Neural cell (in vitro differentiated cells): ENCODE measurements around the gene ING5. TPM values are rescaled to one million over a fixed set of nuclear protein-coding genes. Genes with fewer than 3 reads are reported as not detected.

Source experiments
- H2AFZ ChIP-seq: fragments of 200-600, 300-800 bp; sonication (generic), shearing (Covaris generic); 2 replicates; pipeline ENCODE4 v1.6.0; 2014; ENCODE audit warnings: low read depth, mild to moderate bottlenecking, antibody characterized with exemption, low read length, moderate library complexity
- H3F3A ChIP-seq: fragments of 200-600 bp; shearing (Covaris generic); 2 replicates; pipeline ENCODE4 v1.6.1; 2016; ENCODE audit warnings: mild to moderate bottlenecking, moderate library complexity, mixed read lengths, antibody characterized with exemption, low read length; ENCODE audit not compliant: insufficient read depth, poor library complexity, severe bottlenecking
- H3K27ac ChIP-seq: fragments of 200-600, 300-800 bp; sonication (generic), shearing (Covaris generic); 2 replicates; pipeline ENCODE4 v1.5.1; 2014; ENCODE audit warnings: mild to moderate bottlenecking, low read length, moderate library complexity
- H3K27me3 ChIP-seq: fragments of 300-800, 200-600 bp; sonication (generic), shearing (Covaris generic); 2 replicates; pipeline ENCODE4 v1.6.0; 2014; ENCODE audit warnings: mild to moderate bottlenecking, low read depth, low read length, moderate library complexity; ENCODE audit not compliant: insufficient read depth
- H3K36me3 ChIP-seq: fragments of 300-800, 200-600 bp; sonication (generic), shearing (Covaris generic); 2 replicates; pipeline ENCODE4 v1.5.1; 2014; ENCODE audit warnings: mild to moderate bottlenecking, antibody characterized with exemption, low read length, moderate library complexity; ENCODE audit not compliant: insufficient read depth
- H3K4me2 ChIP-seq: fragments of 300-800, 200-600 bp; sonication (generic), shearing (Covaris generic); 2 replicates; pipeline ENCODE4 v1.6.0; 2014; ENCODE audit warnings: mild to moderate bottlenecking, low read length
- H3K4me3 ChIP-seq: fragments of 300-800, 200-600 bp; sonication (generic), shearing (Covaris generic); 2 replicates; pipeline ENCODE4 v1.5.1; 2014; ENCODE audit warnings: mild to moderate bottlenecking, low read length, moderate library complexity
- H3K79me2 ChIP-seq: fragments of 200-600 bp; shearing (Covaris generic); replicated peaks from 2 replicates; pipeline ENCODE4 v1.6.0; 2014; ENCODE audit warnings: mild to moderate bottlenecking, low read length, moderate library complexity; ENCODE audit not compliant: insufficient read depth
- H3K9ac ChIP-seq: fragments of 300-800, 200-600 bp; sonication (generic), shearing (Covaris generic); 2 replicates; pipeline ENCODE4 v1.6.1; 2016; ENCODE audit warnings: mild to moderate bottlenecking, low read length, mixed read lengths
- H3K9me2 ChIP-seq: fragments of 200-600 bp; shearing (Covaris generic); 2 replicates; pipeline ENCODE4 v1.6.1; 2016; ENCODE audit warnings: mild to moderate bottlenecking, low read length, mixed read lengths; ENCODE audit not compliant: insufficient read depth
- H3K9me3 ChIP-seq: fragments of 200-600, 300-800 bp; sonication (generic), shearing (Covaris generic); 2 replicates; pipeline ENCODE4 v1.6.1; 2016; ENCODE audit warnings: mild to moderate bottlenecking, mixed run types, low read length, moderate library complexity, mixed read lengths
- H4K20me1 ChIP-seq: fragments of 200-600 bp; shearing (Covaris generic); 2 replicates; pipeline ENCODE4 v1.6.1; 2016; ENCODE audit warnings: mild to moderate bottlenecking, mixed run types; ENCODE audit not compliant: insufficient read depth
- CTCF ChIP-seq: fragments of 450-650 bp; IDR thresholded peaks from 2 replicates; pipeline ENCODE4 v1.5.1; 2014; ENCODE audit warnings: antibody characterized with exemption, mild to moderate bottlenecking, moderate library complexity; ENCODE audit not compliant: poor library complexity, severe bottlenecking
- EP300 ChIP-seq: fragments of 450-650 bp; conservative IDR thresholded peaks from 2 replicates; pipeline ENCODE4 v1.6.1; 2014; ENCODE audit warnings: antibody characterized with exemption, mild to moderate bottlenecking, moderate library complexity; ENCODE audit not compliant: poor library complexity, severe bottlenecking
- EZH2 ChIP-seq: fragments of 200-600, 300-800 bp; shearing (Covaris generic), sonication (generic); IDR thresholded peaks from 2 replicates; pipeline ENCODE4 v1.6.1; 2014; ENCODE audit warnings: antibody characterized with exemption, low read length, borderline replicate concordance, mild to moderate bottlenecking; ENCODE audit not compliant: insufficient read depth, poor library complexity, severe bottlenecking
- MXI1 ChIP-seq: fragments of 450-650 bp; conservative IDR thresholded peaks from 2 replicates; pipeline ENCODE4 v1.6.1; 2014; ENCODE audit warnings: antibody characterized with exemption, mild to moderate bottlenecking; ENCODE audit not compliant: poor library complexity, severe bottlenecking
- POLR2AphosphoS5 ChIP-seq: IDR thresholded peaks from 2 replicates; pipeline ENCODE4 v1.6.1; 2012
- RAD21 ChIP-seq: fragments of 450-650 bp; conservative IDR thresholded peaks from 2 replicates; pipeline ENCODE4 v1.6.1; 2014; ENCODE audit warnings: antibody characterized with exemption, mild to moderate bottlenecking, moderate library complexity
- REST ChIP-seq: IDR thresholded peaks from 2 replicates; pipeline ENCODE4 v1.6.1; 2012; ENCODE audit warnings: borderline replicate concordance
- SMC3 ChIP-seq: fragments of 450-650 bp; conservative IDR thresholded peaks from 2 replicates; pipeline ENCODE4 v1.6.1; 2014; ENCODE audit warnings: antibody characterized with exemption, mild to moderate bottlenecking, moderate library complexity; ENCODE audit not compliant: poor library complexity
- TAF1 ChIP-seq: IDR thresholded peaks from 2 replicates; pipeline ENCODE4 v1.6.1; 2012; ENCODE audit warnings: low read depth
- polyA plus RNA-seq: library from polyadenylated mRNA; depleted of rRNA; stranded (reverse); fragments of >200 nt; gene quantifications from 2 replicates; pipeline ENCODE4 v1.2.3, GENCODE V29; 2014

The ING5 gene
- polyA plus RNA-seq, 1 donor from 2014 or later, result 22.8 TPM

GRCh38 chr2:241768251-241768711 lies 66.4 kb downstream of the ING5 start:
- Histone ChIP-seq H3K9ac (no peak overlapping the region), H2AFZ (no peak overlapping the region), H3K27me3 (no peaks in the 10 kb centered on the region), H3K9me3 (no peaks in the 10 kb centered on the region), H3K27ac (no peak overlapping the region), H3K36me3 (no peaks in the 10 kb centered on the region), H3K79me2 (no peaks in the 10 kb centered on the region), H3F3A (no peaks in the 10 kb centered on the region), H4K20me1 (no peaks in the 10 kb centered on the region), H3K9me2 (no peaks in the 10 kb centered on the region), H3K4me3 (no peak overlapping the region), H3K4me2 (no peak overlapping the region)
- TF ChIP-seq POLR2AphosphoS5, result no peak
- no peak for TF ChIP-seq SMC3
- TF ChIP-seq EP300, result no peak
- no peak for TF ChIP-seq TAF1
- no peak for TF ChIP-seq RAD21
- TF ChIP-seq REST, result no peak
- TF ChIP-seq MXI1, result no peak
- no peak for TF ChIP-seq CTCF
- TF ChIP-seq EZH2, result no peak

GRCh38 chr2:241768850-241769249 lies 67.0 kb downstream of the ING5 start:
- Histone ChIP-seq H4K20me1 (no peaks in the 10 kb centered on the region), H2AFZ (no peak overlapping the region), H3K9me3 (no peaks in the 10 kb centered on the region), H3K36me3 (no peaks in the 10 kb centered on the region), H3F3A (no peaks in the 10 kb centered on the region), H3K27ac (no peak overlapping the region), H3K79me2 (no peaks in the 10 kb centered on the region), H3K9me2 (no peaks in the 10 kb centered on the region), H3K4me3 (no peak overlapping the region), H3K9ac (no peak overlapping the region), H3K4me2 (no peak overlapping the region), H3K27me3 (no peaks in the 10 kb centered on the region)
- no peak for TF ChIP-seq TAF1
- no peak for TF ChIP-seq MXI1
- no peak for TF ChIP-seq RAD21
- TF ChIP-seq SMC3, result no peak
- no peak for TF ChIP-seq REST
- no peak for TF ChIP-seq CTCF
- TF ChIP-seq POLR2AphosphoS5, result no peak
- TF ChIP-seq EZH2, result no peak
- no peak for TF ChIP-seq EP300
